ENCODE measurements around the gene REPS1. TPM values are rescaled to one million over a fixed set of nuclear protein-coding genes. Genes with fewer than 3 reads are reported as not detected.

The REPS1 gene
- total and polyA plus RNA-seq, 7 donors, result 13.0 to 23.9 (median 17.2) TPM

DNA sequence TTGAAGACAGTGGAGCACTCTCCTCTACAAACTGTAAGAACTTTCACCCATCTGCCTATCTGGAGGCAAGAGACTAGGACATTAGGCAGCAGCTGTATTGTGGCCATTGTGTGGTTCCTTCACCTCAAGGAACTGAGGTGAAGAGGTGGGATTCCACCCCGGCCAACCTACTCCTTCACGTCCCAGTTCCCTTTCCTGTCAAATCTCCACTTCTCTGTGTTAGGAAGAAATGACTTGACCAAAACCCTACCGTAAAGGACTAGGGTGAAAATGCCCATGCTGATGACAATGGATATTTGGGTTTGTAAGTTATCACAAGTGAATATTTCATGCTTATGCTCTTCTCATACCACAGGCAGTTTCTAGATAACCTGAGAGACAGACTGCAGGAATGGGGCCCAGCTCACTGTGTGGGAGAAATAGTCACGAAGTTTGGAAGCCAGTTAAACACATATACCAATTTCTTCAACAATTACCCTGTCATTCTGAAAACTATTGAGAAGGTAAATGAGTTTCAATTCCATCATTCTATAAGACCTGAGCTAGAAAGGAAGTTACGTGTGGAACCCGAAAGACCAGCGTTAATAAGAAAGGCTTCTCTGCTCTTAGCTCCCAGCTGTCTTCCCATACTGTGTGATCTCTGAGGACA lies 105.6 kb downstream of the REPS1 start:
- H3K27ac ChIP-seq, result no peak overlapping the region
- DNase-seq (no peak), ATAC-seq (no peak)
- H3K4me3 ChIP-seq, result no peak overlapping the region
- no peaks in the 10 kb centered on the region for H3K27me3 ChIP-seq (ENCODE audit: insufficient read depth in 3 of 3, low read length in 2 of 3)
- WGBS, 3 donors, result 86 to 93% (median 91%) methylated on average over 7 of the region's 7 CpGs
- intact Hi-C loops (cut with DNase I), result no loop called here
- no peaks in the 10 kb centered on the region for H3K4me1 ChIP-seq
- H3K36me3 ChIP-seq (ENCODE audit: insufficient read depth in 1 of 2, low read depth in 1 of 2), result no peaks in the 10 kb centered on the region
- TF ChIP-seq, protein P1, sequence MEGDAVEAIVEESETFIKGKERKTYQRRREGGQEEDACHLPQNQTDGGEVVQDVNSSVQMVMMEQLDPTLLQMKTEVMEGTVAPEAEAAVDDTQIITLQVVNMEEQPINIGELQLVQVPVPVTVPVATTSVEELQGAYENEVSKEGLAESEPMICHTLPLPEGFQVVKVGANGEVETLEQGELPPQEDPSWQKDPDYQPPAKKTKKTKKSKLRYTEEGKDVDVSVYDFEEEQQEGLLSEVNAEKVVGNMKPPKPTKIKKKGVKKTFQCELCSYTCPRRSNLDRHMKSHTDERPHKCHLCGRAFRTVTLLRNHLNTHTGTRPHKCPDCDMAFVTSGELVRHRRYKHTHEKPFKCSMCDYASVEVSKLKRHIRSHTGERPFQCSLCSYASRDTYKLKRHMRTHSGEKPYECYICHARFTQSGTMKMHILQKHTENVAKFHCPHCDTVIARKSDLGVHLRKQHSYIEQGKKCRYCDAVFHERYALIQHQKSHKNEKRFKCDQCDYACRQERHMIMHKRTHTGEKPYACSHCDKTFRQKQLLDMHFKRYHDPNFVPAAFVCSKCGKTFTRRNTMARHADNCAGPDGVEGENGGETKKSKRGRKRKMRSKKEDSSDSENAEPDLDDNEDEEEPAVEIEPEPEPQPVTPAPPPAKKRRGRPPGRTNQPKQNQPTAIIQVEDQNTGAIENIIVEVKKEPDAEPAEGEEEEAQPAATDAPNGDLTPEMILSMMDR (IDR thresholded peaks at IDR 0.05), result no peak
- no peaks in the 10 kb centered on the region for H3K9me3 ChIP-seq

DNA sequence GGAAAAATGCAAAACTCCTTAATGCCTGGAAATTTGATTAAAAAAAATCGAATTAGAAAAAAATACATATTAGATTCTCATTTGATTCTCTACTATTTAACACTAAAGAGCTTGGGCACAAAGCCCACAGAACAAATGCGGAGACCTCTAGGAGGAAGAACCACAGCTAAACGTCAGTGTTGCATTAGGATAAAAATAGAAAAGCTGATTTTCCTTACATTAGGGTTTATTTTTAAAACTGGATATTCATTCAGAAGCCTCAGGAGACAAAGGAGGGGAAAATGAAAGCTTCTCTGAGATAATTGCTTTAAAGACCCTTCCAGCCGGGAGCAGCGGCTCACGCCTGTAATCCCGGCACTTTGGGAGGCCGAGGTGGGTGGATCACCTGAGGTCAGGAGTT lies 114.9 kb downstream of the REPS1 start:
- no peaks in the 10 kb centered on the region for H3K36me3 ChIP-seq (ENCODE audit: insufficient read depth in 1 of 2, low read depth in 1 of 2)
- H3K27ac ChIP-seq, result no peak overlapping the region
- no peaks in the 10 kb centered on the region for H3K27me3 ChIP-seq (ENCODE audit: insufficient read depth in 3 of 3, low read length in 2 of 3)
- H3K9me3 ChIP-seq, result no peaks in the 10 kb centered on the region
- intact Hi-C loops (cut with DNase I), result no loop called here
- no peaks in the 10 kb centered on the region for H3K4me1 ChIP-seq
- H3K4me3 ChIP-seq, result no peak overlapping the region
- DNase-seq (no peak), ATAC-seq (no peak)
- WGBS, 3 donors, result 60 to 73% (median 71%) methylated on average over 8 of the region's 8 CpGs
- TF ChIP-seq, protein P1 (IDR thresholded peaks at IDR 0.05), result no peak

DNA sequence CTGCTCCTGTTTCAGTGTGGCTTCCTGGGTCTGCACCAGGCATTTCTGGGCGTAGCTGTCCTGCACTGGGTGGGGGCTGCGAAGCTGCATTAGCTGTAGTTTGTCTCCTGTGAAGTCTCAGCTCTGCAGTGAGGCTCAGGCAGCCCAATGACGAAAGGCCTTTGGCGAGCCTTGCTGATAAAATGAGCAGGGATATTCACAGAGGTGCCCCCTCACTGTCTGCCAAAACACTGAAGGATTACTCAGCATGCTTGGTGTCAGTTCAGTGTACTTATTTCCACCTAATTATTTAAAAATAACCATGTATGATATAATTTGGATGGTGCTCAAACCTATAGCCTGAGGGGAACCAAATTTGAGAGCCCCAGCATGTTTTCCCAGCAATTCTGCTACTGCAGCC lies 118.7 kb downstream of the REPS1 start:
- no peaks in the 10 kb centered on the region for H3K4me1 ChIP-seq
- TF ChIP-seq, protein P1 (IDR thresholded peaks at IDR 0.05), result no peak

GRCh38 chr6:138868181-138868580 lies 119.9 kb downstream of the REPS1 start:
- Histone ChIP-seq H3K4me3 (no peak overlapping the region), H3K36me3 (ENCODE audit: insufficient read depth in 1 of 2, low read depth in 1 of 2) (no peaks in the 10 kb centered on the region), H3K27me3 (ENCODE audit: insufficient read depth in 3 of 3, low read length in 2 of 3) (no peaks in the 10 kb centered on the region), H3K4me1 (no peaks in the 10 kb centered on the region), H3K9me3 (no peaks in the 10 kb centered on the region), H3K27ac (no peak overlapping the region)
- TF ChIP-seq, protein P1 (IDR thresholded peaks at IDR 0.05), result no peak
- ATAC-seq (no peak), DNase-seq (no peak)
- intact Hi-C loops (cut with DNase I), result no loop called here

More for the DNA sequence above, 118.7 kb downstream of the REPS1 start:
- Histone ChIP-seq H3K36me3 (ENCODE audit: insufficient read depth in 1 of 2, low read depth in 1 of 2) (no peaks in the 10 kb centered on the region), H3K27me3 (ENCODE audit: insufficient read depth in 3 of 3, low read length in 2 of 3) (no peaks in the 10 kb centered on the region), H3K4me3 (no peak overlapping the region), H3K9me3 (no peaks in the 10 kb centered on the region), H3K27ac (no peak overlapping the region)
- peak in 1 of 2 donors; percentile 19 for DNase-seq
- WGBS, 3 donors, result 64 to 78% (median 67%) methylated on average over 4 of the region's 4 CpGs
- intact Hi-C loops (cut with DNase I), result no loop called here
- ATAC-seq, result no peak
